ENCODE results near the gene STRBP.
A peak's percentile ranks its signal among the peaks of the same experiment; 100 is the strongest.
"Not testable (repeated sequence)": the region's sequence is repeated elsewhere in the genome, so short reads cannot be mapped to it uniquely, and the experiment has no call there.

STRBP gene

DNA sequence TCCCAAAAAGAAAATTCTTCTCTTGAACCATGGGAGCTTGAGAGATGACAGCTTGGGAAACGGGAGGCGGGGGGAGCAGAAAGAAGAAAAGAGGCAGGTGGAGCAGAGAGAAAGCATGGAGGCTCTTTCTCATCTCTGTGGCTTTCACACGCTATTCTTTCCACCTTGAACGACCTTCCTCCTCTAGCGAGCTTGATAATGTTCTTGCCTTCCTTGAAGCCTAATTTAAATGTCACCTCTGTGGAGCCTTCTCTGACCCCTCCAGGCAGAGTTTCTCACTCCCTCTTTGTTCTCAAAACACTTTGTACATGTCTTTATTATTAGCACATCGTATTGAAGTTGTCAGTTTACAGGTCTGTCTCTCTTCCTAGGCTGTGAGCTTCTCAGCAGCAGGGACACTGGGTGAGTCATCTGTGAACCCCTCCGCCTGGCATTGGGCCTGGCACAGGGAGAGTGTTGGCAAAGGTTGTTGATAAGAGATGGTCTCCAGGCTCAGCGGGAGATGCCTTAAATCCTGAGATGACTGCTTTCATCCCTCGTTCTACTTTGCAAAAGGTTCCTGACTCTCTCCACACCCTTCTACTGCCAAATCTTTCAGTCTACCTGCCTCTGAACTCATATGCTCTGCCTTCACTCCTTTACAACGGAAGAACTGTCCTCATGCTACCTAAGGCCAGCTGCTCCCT, 14.1 kb upstream of the STRBP start:
- DNase-seq = no peak

DNA sequence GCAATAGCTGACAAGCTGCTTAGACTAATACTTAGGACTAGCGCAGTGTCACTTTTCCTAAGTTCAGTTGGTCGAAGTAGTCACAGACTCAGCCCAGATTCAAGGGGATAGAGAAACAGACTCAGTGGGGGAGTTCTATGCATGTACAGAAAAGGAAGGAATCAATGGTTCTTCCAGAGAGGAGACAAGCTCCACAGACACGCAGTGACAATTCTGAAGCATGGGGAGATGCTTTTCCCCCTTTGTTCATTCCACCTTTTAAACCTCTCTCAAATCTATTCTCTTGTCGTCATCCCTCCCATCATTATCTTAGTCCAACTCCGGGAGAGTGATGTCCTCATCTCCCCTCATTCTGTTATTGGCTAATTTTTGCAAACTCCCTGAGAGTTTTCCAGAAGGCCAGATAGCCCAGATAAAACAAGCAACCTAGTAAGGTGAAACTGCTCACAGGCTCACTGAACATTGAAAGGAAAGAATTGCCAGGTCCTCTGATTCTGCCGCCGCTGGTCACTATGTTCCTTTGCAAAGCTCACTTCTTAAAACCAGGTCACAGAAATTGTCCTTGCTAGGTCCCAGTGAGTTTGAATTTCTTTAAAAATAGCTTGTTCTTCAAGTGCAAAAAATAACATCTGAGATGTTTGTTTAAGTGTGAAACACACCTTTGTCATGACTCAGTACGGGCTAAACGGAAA, 13.4 kb upstream of the STRBP start:
- no peak for DNase-seq

DNA sequence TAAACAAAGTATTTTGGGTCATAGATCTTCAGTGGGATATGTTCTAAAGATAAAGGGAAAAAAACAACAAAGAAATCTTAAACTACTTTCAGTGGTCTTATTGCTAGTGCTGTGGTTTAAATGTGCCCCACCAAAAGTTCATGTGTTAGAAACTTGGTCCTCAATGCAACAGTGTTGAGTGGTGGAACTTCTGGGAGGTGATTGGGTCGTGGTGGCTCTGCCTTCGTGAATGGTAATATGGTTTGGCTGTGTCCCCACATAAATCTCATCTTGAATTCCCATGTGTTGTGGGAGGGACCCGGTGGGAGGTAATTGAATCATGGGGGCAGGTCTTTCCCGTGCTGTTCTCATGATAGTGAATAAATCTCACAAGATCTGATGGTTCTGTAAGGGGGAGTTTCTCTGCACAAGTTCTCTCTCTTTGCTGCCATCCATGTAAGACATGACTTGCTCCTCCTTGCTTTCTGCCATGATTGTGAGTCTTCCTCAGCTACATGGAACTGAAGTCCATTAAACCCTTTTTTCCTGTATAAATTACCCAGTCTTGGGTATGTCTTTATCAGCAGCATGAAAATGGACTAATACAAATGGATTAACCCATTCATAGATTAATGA, 10.6 kb upstream of the STRBP start:
- DNase-seq = not testable (repeated sequence)

DNA sequence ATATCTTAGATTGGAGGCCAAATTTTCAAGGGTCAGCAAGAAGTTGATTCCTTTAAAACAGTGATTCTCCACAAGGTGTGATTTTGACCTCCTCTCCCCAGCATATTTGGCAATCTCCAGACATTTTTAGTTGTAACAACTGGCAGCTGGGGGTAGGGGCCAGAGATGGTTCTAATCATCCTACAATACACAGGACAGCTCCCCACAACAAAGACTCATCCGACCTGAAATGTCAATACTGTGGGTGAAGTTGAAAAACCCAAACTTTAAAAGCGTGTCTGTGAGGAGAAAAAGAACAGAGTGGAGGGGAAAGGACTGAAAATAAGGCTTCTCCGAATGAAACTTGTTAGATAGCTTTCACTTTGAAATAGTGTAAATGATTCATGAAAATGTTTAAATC, 10.0 kb upstream of the STRBP start:
- no peak for DNase-seq

DNA sequence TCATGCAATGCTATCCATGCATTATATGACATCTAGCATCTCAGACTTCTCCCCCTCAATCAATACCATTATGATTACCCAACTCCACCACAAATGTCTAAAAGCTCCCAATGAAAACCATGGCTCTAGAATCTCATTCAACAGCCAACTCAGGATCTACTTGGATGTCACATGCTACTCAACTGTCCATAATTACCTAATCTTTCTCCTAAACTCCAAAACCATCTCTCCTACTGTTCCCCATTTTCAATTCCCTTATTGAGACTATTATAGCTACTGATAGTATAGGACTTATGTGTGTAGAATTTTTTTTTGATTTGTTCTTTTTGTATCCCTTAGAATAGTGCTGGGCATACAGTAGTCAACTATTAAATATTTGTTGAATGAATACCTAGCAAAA, 8.2 kb upstream of the STRBP start:
- DNase-seq = no peak

DNA sequence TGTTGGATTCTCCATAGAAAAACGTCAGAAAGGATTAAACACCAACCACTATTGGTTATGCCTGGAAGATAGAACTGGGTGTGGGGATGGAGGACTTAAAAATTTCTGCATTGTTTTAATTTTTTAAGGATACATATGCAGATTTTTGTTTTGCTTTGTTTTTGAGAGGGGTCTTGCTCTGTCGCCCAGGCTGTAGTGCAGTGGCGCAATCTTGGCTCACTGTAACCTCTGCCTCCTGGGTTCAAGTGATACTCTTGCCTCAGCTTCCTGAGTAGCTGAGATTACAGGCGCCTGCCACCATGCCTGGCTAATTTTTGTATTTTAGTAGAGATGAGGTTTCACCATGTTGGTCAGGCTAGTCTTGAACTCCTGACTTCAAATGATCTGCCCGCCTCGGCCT, 2.7 kb upstream of the STRBP start:
- not testable (repeated sequence) for DNase-seq

DNA sequence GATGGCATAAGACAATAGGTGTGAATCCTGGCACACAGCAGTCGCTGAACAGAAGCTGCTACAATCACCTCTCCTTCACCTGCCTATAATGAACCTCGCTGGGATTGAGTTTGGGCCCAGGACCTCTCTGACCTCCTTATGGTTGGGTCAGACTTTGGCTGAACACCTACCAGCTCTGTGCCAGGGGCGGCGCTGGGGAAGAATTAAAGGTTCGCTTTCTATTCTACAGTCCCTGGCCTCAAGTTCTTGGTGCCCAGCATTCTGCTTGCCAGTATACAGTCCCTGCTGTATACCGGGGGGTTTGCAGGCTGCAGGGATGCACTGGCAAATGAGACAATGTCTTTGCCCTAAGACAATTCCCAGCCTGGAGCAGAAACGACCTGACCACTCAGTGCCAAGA, 895 bp upstream of the STRBP start:
- DNase-seq = no peak

DNA sequence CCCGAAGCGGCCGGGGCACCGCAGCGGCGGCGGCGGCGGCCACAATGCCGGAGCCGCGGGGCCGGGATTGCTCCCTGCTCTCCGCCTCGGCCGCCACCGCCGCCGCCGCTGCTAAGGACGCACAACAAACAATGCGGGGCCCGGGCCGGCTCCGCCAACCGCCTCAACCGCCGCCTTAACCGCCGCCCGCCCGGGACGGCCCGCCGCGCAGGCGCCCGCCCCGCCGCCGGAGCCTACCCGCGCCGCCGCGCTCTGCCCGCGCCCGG, 254 bp downstream of the STRBP start:
- DNase-seq = peak; percentile 2

DNA sequence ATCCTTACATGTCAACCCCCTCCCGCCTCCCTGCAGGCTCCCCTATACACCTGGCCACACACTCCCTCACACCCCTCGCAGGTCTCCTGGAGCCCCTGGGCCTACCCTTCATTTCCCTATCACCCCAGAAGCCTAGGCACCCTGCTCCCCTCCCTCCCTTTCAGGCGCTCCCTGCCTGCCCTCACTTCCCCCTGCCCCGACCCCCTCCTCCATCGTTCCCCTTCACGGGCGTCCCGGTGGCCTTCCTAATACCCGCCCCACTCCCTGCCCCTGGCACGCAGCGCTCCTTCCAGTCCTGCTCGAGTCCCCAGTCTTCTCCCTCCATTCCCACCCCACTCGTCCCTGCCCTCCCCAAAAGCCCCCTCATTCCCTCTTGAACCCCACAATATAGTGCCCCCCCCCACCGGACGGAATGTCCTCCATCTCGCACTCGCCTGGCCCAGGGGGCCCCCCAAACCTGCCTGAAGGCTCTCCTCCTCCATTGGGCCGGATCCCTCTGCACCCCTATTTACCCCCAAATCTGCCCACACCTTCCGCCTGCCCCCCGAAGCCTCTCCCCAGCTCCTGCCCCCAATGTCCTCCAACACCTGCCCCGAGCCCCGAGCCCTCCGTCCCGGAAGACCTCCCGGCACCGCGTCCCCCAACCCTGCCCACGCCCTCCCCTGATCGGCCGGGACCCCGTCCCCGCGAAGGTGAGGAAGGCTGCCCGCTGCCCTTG, 746 bp downstream of the STRBP start:
- DNase-seq = no peak

DNA sequence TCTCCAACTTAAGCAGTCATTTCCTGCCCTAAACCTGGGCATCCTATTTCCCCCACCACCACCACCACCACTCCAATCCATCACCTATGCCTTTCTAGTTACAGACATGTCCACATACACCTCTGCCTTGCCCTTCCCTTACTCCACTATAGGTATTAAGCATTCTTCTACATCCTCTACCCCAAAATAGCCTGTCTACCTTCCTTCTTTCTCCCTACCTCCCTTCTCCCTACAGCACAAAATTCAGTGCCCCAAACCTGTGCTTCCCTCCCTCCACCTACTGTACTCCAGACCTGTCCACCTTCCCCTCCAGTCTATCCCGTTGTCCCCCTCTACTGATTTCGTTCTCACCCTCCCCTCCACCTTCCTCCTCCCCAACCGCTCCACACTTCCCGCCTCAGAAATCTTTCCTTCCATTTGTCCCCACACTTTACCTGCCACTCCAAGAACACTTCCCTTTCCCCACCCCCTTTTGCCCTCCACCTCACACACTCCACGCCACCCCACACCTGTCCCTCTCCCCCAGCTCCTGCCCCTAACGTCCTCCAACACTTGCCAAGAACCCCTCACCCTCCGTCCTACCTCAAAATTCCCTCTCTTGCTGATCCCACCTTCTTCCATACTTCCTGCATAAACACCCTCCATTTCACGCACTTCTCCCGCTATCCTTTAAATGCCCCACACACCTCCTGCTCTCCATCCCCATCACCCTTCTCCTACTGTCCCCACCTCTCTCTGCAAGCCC, 1.6 kb downstream of the STRBP start:
- DNase-seq = no peak

DNA sequence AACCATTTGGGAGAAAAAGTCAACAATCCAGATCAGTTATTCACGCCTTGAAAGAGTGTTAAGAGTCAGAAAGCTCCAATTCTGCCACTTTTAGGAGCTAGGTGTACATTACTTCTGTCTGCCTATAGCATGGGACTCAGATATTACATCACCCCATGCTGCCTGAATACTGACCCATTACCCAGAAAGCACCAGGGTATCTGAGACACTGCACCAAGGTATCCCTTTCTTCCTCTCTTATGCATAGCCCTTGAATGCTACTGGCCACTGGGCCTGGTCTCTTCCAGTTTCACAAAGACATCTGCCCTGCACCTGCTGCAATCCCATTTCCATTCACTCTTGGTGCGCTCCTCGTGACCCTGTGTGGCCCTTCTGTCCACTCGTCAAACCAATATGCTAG, 2.6 kb downstream of the STRBP start:
- DNase-seq = no peak

DNA sequence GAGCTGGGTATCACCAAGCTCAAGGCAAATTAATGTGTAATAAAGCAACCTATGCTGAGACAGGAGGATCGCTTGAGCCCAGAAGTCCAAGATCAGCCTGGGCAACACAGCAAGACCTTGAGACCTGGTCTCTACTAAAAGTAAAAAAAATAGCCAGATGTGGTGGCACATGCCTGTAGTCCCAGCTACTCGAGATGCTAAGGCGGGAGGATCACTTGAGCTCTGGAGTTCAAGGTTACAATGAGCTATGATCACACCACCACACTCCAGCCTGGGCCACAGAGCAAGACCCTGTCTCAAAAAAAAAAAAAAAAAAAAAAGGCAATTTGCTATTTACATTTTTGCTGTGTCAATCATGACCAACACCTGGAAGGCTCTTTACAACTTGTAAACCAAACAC, 5.2 kb downstream of the STRBP start:
- DNase-seq = no peak

DNA sequence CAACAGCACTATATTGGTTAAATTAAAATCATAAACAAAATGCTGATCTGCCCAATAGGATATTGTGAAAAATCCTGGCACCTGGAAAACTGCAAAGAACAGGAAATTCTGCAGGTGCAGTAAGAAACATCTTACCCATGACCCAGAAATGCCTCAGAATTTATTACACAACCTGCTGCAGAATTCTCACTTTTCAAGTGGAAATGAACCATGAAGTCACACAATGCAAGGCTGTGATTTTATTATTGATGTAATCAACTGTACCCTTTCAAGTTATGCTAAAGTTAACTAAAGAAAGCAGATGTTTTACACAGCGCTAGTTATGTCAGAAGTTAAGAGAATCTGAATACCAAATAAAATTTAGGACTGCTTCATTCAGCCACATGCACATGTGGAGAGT, 6.0 kb downstream of the STRBP start:
- DNase-seq = no peak

DNA sequence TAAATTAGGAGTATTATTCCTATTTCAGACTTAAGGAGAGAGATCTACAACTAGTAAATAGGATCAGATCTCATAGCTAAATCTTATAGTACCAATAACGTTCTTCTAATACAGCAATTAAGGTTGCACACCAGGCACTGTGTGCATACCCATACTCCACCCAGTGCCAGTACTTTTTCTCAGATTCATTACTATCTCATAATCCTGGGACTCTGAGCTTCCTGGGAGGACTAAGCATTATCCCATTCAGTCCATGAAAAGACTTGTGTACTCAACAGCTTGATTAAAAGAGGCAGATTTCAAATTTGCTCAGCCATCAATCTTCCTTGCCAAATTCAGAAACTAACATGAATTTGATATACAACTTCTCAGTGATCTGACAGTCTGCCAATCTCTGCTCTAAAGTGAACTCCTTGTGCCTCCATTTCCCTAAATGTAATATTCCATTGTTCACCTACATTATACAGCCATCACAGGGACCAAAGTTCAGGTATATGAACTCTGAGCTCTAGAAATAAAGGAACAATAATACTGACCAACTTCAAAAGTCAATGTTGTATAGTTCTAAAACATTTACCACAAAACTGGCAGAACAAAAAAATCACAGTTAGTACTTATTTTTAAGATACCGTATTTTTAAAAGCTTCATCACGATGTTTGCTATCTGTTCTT, 7.2 kb downstream of the STRBP start:
- DNase-seq = no peak

DNA sequence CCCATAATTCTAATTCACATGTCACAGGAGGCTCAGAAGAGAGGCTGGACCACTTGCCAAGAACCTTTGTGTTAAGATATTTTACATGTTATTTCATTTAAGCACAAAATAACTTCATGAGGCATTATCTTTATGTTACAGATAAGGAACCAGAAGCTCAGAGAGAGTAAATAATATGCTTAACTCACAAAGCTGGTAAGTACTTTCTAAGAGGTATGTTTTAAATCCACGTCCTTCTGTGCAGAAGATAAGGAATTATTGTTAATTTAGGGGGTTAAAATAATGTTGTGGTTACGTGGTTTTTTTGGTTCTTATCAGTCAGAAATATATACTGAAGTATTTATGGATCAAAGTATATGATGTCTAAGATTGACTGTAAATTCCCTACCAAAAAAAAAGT, 8.0 kb downstream of the STRBP start:
- DNase-seq = no peak

DNA sequence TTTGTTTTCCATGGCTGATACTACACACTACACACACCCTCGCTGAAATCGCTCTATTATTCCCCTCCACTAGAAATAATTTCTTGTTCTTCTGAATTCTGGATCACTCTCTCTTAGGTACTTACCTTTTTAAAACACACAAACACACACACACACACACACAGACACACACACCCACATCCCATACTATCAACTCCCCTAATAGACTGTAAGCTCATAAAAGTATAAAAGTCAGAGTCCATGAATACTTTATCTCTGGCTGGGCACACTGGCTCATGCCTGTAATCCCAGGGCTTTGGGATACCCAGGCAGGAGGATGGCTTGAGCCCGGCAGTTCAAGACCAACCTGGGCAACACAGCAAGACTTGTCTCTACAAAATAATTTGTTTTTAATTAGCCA, 11.1 kb downstream of the STRBP start:
- DNase-seq = no peak

DNA sequence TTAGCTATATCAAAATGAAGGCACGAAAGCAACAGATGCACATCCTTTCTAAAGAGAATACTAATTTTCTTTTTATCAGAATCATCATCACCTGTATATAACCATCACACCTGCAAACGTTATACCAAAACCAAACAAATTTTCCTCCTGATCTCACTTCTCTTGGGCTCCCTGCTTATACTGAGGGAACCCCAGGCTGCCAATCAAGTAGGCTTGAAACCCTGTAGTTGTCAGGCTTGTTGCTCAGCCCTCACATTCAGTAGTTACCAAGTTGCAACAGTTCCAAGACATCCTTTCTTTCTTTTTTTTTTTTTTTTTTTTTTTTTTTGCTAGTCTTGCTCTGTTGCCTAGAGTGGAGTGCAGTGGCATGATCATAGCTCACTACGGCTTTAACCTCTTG, 12.7 kb downstream of the STRBP start:
- no peak for DNase-seq

DNA sequence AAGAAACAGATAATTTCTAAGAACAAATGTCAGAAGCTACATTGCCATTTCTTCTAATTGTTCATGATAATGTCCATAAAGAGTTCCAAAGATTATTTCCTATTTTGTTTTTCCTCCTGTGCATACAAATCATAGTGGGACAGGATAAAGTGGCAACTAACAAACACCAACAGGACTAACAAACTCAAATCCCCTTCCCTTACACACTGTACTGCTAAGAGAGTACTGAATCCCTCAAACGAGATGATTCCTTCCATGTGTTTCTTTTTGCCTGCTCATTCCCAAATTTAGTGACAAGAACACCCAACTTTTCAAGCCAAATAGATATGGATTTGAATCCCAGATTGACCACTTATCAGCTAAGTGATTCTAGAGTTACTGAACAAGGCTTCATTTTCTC, 15.2 kb downstream of the STRBP start:
- no peak for DNase-seq

DNA sequence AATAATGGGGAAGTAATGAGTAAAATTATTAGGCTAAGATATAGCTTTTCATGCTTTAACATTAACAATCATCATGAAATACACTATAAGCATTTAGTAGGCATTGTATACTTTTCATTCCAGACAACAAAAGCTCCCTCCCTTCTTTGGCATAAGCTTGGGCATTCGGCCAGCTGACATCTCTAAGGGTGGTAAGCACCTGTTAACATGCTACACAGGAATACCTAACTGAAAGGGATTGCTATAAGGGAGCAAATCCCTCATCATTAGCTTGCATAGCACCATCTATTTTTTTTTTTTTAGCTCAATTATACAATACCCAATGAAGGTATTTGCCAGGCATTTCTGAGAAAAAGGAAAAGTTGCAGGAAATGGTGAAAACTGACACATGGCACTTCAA, 16.6 kb downstream of the STRBP start:
- DNase-seq = no peak

DNA sequence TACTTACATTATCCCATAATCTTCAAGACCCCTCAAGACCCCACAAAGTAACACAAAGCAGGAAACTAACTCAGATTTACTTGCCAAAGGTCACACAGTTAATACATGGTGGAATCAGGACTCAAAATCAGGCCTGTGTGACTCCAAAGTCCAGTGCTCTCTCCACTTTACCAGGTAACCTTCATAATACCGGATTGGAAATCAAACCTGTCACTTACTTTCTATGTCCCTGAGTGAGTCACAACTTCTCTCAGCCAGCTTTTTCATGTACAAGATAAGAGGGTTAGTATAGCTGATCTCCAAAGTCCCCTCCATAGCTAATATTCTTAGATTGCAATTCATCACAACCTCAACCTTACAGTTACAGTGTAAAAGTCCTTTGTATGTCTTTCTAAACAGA, 17.1 kb downstream of the STRBP start:
- DNase-seq = no peak

DNA sequence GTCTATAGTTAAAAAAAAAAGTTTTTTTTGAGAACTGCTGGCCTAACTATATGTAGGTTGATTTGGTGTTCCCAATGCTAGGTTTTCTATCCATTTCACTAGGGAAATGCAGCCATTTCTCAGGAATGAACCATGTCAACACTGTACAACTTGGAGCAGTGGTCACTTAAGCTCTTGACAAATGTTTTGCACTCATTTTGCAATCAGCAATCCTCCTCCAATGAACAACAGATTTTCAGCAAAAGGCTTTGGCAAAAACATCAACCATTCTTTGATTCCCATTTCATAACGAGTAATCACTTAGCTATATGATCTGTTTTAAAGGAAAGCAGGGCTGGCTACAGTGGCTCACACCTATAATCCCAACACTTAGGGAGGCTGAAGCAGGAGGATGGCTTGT, 17.9 kb downstream of the STRBP start:
- no peak for DNase-seq

DNA sequence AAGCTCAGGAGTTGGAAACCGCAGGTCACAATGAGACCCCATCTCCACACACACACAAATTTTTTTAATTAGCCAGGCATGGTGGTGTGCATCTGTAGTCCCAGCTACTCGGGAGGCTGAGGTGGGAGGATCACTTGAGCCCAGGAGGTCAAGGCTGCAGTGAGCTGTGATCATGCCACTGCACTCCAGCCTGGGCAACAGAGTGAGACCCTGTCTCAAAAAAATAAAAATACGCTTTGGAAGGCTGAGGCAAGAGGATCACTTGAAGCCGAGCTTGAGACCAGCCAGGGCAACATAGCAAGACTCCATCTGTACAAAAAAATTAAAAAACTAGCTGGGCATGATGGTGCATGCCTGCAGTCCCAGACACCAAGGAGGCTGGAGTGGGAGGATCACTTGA, 19.2 kb downstream of the STRBP start:
- not testable (repeated sequence) for DNase-seq

DNA sequence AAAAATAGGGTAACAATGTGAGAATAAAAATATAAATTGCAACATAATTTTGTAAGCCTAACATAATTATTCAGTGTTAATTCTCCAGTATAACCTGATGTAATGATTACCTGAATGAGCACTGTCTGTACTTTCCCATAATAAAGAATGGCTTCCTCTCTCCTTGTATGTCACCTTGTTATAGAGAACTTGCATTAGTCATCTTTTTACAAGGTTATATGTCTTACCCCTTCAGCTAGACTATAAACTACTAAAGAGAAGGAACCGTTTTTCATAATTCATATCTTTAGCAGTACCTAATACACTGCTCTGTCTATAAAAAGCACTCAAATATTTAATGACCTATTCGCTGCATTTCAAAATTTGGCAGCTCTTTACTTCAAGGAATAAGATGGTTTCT, 19.8 kb downstream of the STRBP start:
- DNase-seq = no peak
